Measurements from ENCODE around the gene MT1X. TPM values are rescaled to one million over a fixed set of nuclear protein-coding genes. Genes with fewer than 3 reads are reported as not detected.

MT1X gene
- total RNA-seq, 2 experiments from 2014 or later: 17.1 to 21.2 TPM

GRCh38 chr16:56728027-56728426 lies 45.8 kb downstream of the MT1X start:
- CTCF ChIA-PET (ENCODE audit: unreplicated experiment): interaction anchor here (1.1 kb wide), 1 partner anchor 9 kb away, joined by 3 read pairs; no protein-coding TSS in a partner anchor
- no peak overlapping the region for H3K4me3 ChIP-seq (ENCODE audit: low read depth, low read length, poor library complexity, severe bottlenecking)
- peaks cover 10% of the 10 kb centered on the region; the same call in 1 of the 2 replicates for H4K20me1 ChIP-seq (ENCODE audit: insufficient read depth, low read length)
- no peak overlapping the region for H3K27ac ChIP-seq (ENCODE audit: low read depth, low read length, poor library complexity, severe bottlenecking)
- DNase-seq (ENCODE audit: low spot score): no peak
- TF ChIP-seq EZH2phosphoT487 (IDR thresholded peaks at IDR 0.05; ENCODE audit: borderline replicate concordance, low read depth, low read length): no peak
- no peak for TF ChIP-seq CTCF (conservative IDR thresholded peaks at IDR 0.05; ENCODE audit: low read length)
- no peaks in the 10 kb centered on the region for H3K9me2 ChIP-seq (ENCODE audit: insufficient read depth, low read length)
- H3K9me3 ChIP-seq (ENCODE audit: low read length): no peaks in the 10 kb centered on the region; the same call in 1 of the 2 replicates
- peaks cover 32% of the 10 kb centered on the region for H3K4me1 ChIP-seq (ENCODE audit: insufficient read depth, low read length, poor library complexity, severe bottlenecking)
- no peak overlapping the region for H3K4me2 ChIP-seq (ENCODE audit: low read length)
- intact Hi-C loops (cut with micrococcal nuclease; ENCODE audit: unreplicated experiment): no loop called here
- peaks cover 30% of the 10 kb centered on the region for H3K79me2 ChIP-seq (ENCODE audit: insufficient read depth, low read depth, low read length)
- BruUV-seq (replicated peaks): no TSS peak
- POLR2A ChIA-PET: interaction anchor here (0.6 to 3.0 kb wide), 4 partner anchors 12 to 28 kb away, joined by 4 to 9 read pairs (median 5); no protein-coding TSS in a partner anchor
- no peaks in the 10 kb centered on the region for H3K36me3 ChIP-seq (ENCODE audit: insufficient read depth, low read length)
- no peak overlapping the region for H2AFZ ChIP-seq (ENCODE audit: low read length)

- Histone ChIP-seq H3K9me2 (ENCODE audit: insufficient read depth, low read length) (no peaks in the 10 kb centered on the region), H3K27ac (ENCODE audit: low read depth, low read length, poor library complexity, severe bottlenecking) (peak overlapping the region; percentile 34), H3K79me2 (ENCODE audit: insufficient read depth, low read depth, low read length) (peaks cover 41% of the 10 kb centered on the region), H3K4me1 (ENCODE audit: insufficient read depth, low read length, poor library complexity, severe bottlenecking) (peaks cover 41% of the 10 kb centered on the region), H3K36me3 (ENCODE audit: insufficient read depth, low read length) (peaks cover 4% of the 10 kb centered on the region; the same call in 1 of the 2 replicates), H2AFZ (ENCODE audit: low read length) (peak overlapping the region; percentile 87), H4K20me1 (ENCODE audit: insufficient read depth, low read length) (peaks cover 13% of the 10 kb centered on the region; the same call in 1 of the 2 replicates), H3K9me3 (ENCODE audit: low read length) (no peaks in the 10 kb centered on the region; the same call in 1 of the 2 replicates), H3K4me2 (ENCODE audit: low read length) (peak overlapping the region; percentile 81), H3K4me3 (ENCODE audit: low read depth, low read length, poor library complexity, severe bottlenecking) (peak overlapping the region; percentile 92)
- peak; percentile 10 for DNase-seq (ENCODE audit: low spot score)
- intact Hi-C loops (cut with micrococcal nuclease; ENCODE audit: unreplicated experiment): no loop called here
- CTCF ChIA-PET (ENCODE audit: unreplicated experiment): interaction anchor here (1.1 kb wide), 1 partner anchor 10 kb away, joined by 3 read pairs; no protein-coding TSS in a partner anchor
- TSS peak; percentile 96 for BruUV-seq (replicated peaks)
- TF ChIP-seq CTCF (conservative IDR thresholded peaks at IDR 0.05; ENCODE audit: low read length) (no peak), EZH2phosphoT487 (IDR thresholded peaks at IDR 0.05; ENCODE audit: borderline replicate concordance, low read depth, low read length) (no peak)
- POLR2A ChIA-PET: interaction anchor here (0.7 to 3.0 kb wide), 5 partner anchors 11 to 203 kb away, joined by 3 to 9 read pairs (median 4); partner anchors contain the start of gene HERPUD1
Measured at GRCh38 chr16:56728980-56729734, 46.9 kb downstream of the MT1X start.

Data from OCI-LY7 (cell line).